Hair follicle dermal papilla cell (primary cell): ENCODE results near the gene PRKAG1. TPM values are rescaled to one million over a fixed set of nuclear protein-coding genes. Genes with fewer than 3 reads are reported as not detected.

ENCODE experiments used
- small RNA-seq: library from RNA; depleted of rRNA; stranded (forward); fragments of <200 nt; gene quantifications from one replicate; pipeline ENCODE3, GENCODE V24; 2012
- total RNA-seq: library from RNA; depleted of rRNA; stranded (reverse); fragments of >200 nt; gene quantifications from 2 replicates; pipeline ENCODE4 v1.2.3, GENCODE V29; 2012

Gene PRKAG1
- 74.5 and 87.3 TPM in 2 replicates for total RNA-seq

GRCh38 chr12:49018261-49019119, at the start of gene PRKAG1:
PRKAG1 (minus strand) TSS chr12:49018776; CDS start chr12:49018740, 36 bp downstream.

GRCh38 chr12:49060237-49061156, 41.9 kb upstream of the PRKAG1 start, which contains the start of gene KMT2D:
KMT2D (minus strand) TSS chr12:49060794; CDS start chr12:49055324, 5,470 bp downstream.

GRCh38 chr12:48999371-49000131, 19.0 kb downstream of the PRKAG1 start, which contains the start of gene DDN:
DDN (minus strand) TSS chr12:48999375; CDS start chr12:48999287, 88 bp downstream.

GRCh38 chr12:48978291-48978740, 40.3 kb downstream of the PRKAG1 start, which contains the start of gene WNT1:
WNT1 (plus strand) TSS chr12:48978322; CDS start chr12:48978651, 329 bp downstream.

GRCh38 chr12:48957141-48958048, 61.2 kb downstream of the PRKAG1 start, which contains the start of gene ARF3:
ARF3 (minus strand) TSS chr12:48957487; CDS start chr12:48941095, 16,392 bp downstream.

Small RNAs within 50 kb of the gene (small RNA-seq; reads per million reads assigned to genes)
- not detected for gene RNU6-940P

Other genes with a start within 250 kb of the PRKAG1 start
- gene ADCY6, start 229.7 kb downstream of the PRKAG1 start, total RNA-seq: 34.9 and 52.2 TPM in 2 replicates
- 20.2 and 21.6 TPM in 2 replicates for gene CACNB3, start 200.3 kb downstream of the PRKAG1 start, total RNA-seq
- gene DDX23, start 166.6 kb downstream of the PRKAG1 start, total RNA-seq: 45.2 and 54.8 TPM in 2 replicates
- gene RND1, start 152.9 kb downstream of the PRKAG1 start, total RNA-seq: 0.16 TPM in 1 of 2 replicates, not detected in the other
- 15.9 and 16.7 TPM in 2 replicates for gene FKBP11, start 93.3 kb downstream of the PRKAG1 start, total RNA-seq
- gene ARF3, start 61.3 kb downstream of the PRKAG1 start, total RNA-seq: 54.5 and 61.6 TPM in 2 replicates
- 0.16 TPM in 1 of 2 replicates, not detected in the other for gene WNT10B, start 47.0 kb downstream of the PRKAG1 start, total RNA-seq
- gene WNT1, start 40.5 kb downstream of the PRKAG1 start, total RNA-seq: not detected in 2 replicates
- gene DDN, start 19.4 kb downstream of the PRKAG1 start, total RNA-seq: 0.12 and 0.16 TPM in 2 replicates
- 39.2 and 40.6 TPM in 2 replicates for gene KMT2D, start 42.0 kb upstream of the PRKAG1 start, total RNA-seq
- gene RHEBL1, start 51.2 kb upstream of the PRKAG1 start, total RNA-seq: 0.36 TPM in 1 of 2 replicates, not detected in the other
- gene DHH, start 76.0 kb upstream of the PRKAG1 start, total RNA-seq: not detected in 2 replicates
- gene LMBR1L, start 92.1 kb upstream of the PRKAG1 start, total RNA-seq: 22.5 and 36.3 TPM in 2 replicates
- 828 and 1,068 TPM in 2 replicates for gene TUBA1B, start 112.6 kb upstream of the PRKAG1 start, total RNA-seq
- 803 and 1,028 TPM in 2 replicates for gene TUBA1A, start 170.3 kb upstream of the PRKAG1 start, total RNA-seq
- 310 and 435 TPM in 2 replicates for gene TUBA1C, start 246.3 kb upstream of the PRKAG1 start, total RNA-seq